ENCODE results near the gene INTS6L. TPM values are rescaled to one million over a fixed set of nuclear protein-coding genes. Genes with fewer than 3 reads are reported as not detected.

Gene INTS6L
- total RNA-seq, 2 donors from 2014 or later: 7.2 to 25.7 TPM

DNA sequence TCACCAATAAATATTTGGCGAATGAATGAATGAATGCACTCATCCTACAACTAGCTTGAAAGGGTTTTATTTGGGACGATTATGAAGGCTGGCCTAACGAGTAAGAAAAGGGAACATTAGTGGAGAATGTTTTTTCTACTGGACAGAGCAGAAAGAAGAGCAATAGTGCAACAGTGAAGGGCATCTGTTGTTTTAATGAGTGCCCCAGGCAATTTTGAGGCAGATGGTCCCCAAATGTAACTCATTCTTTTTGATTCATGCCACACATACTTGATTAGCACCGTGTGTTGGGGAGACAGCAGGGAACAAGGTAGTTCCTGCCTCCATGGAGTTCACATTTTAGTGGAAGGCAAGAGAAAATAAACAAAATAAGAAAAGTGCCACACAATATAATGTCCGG, 22.7 kb upstream of the INTS6L start:
- intact Hi-C loops (cut with DNase I): no loop called here
- Histone ChIP-seq H3K4me1 (replicated peaks) (no peaks in the 10 kb centered on the region), H3K36me3 (no peaks in the 10 kb centered on the region), H3K27ac (no peak overlapping the region), H3K4me3 (no peak overlapping the region), H3K9me3 (no peaks in the 10 kb centered on the region), H3K27me3 (replicated peaks; ENCODE audit: insufficient read depth) (no peaks in the 10 kb centered on the region)
- TF ChIP-seq POLR2A (IDR thresholded peaks at IDR 0.05) (no peak), POLR2AphosphoS5 (IDR thresholded peaks at IDR 0.05) (no peak)
- TF ChIP-seq, protein P1, sequence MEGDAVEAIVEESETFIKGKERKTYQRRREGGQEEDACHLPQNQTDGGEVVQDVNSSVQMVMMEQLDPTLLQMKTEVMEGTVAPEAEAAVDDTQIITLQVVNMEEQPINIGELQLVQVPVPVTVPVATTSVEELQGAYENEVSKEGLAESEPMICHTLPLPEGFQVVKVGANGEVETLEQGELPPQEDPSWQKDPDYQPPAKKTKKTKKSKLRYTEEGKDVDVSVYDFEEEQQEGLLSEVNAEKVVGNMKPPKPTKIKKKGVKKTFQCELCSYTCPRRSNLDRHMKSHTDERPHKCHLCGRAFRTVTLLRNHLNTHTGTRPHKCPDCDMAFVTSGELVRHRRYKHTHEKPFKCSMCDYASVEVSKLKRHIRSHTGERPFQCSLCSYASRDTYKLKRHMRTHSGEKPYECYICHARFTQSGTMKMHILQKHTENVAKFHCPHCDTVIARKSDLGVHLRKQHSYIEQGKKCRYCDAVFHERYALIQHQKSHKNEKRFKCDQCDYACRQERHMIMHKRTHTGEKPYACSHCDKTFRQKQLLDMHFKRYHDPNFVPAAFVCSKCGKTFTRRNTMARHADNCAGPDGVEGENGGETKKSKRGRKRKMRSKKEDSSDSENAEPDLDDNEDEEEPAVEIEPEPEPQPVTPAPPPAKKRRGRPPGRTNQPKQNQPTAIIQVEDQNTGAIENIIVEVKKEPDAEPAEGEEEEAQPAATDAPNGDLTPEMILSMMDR (IDR thresholded peaks at IDR 0.05): no peak
- no peak for DNase-seq (ENCODE audit: low spot score)
- WGBS: 78% methylated on average over 5 of the region's 5 CpGs

DNA sequence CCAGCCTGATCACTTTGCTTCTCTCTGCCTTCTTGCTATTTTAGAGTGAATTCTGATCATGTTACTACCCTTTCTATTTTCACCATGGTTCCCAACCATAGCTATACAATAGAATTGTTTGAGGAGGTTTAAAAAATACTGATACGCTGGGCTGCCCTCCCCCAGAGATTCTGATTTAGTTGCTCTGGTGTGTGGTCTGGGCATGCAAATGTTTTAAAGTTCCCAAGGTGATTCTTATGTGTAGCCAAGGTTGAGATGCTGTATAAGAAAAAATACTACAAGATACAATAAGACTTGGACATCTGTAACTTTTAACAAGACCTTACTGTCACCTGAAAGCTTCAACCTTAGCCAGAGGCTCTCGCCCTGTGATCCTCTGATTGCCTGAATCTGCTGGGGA, 22.2 kb upstream of the INTS6L start:
- Histone ChIP-seq H3K4me1 (replicated peaks) (no peaks in the 10 kb centered on the region), H3K36me3 (no peaks in the 10 kb centered on the region), H3K9me3 (no peaks in the 10 kb centered on the region), H3K27me3 (replicated peaks; ENCODE audit: insufficient read depth) (no peaks in the 10 kb centered on the region), H3K27ac (no peak overlapping the region), H3K4me3 (no peak overlapping the region)
- DNase-seq (ENCODE audit: low spot score): no peak
- 89% methylated on average over 2 of the region's 2 CpGs for WGBS
- TF ChIP-seq POLR2A (IDR thresholded peaks at IDR 0.05): no peak
- TF ChIP-seq, protein P1 (IDR thresholded peaks at IDR 0.05): no peak
- no peak for TF ChIP-seq POLR2AphosphoS5 (IDR thresholded peaks at IDR 0.05)
- intact Hi-C loops (cut with DNase I): no loop called here

DNA sequence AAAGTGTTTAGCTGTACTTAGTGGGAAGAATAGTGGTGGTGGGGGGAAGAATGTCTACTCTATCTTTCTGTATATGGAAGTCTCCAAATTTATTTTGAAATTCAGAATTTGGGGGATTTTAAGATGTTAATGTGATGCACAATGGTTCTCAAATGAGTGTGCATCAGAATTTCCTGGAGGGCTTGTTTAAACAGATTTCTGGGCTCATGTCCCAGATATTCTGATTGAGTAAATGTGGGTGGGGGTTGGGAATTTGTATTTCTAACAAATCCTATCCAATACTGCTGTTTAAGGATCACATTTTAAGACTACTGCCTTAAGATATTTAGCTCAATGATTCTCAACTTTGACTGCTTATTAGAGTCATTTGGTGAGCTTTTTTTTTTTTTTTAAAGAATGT, 15.1 kb upstream of the INTS6L start:
- intact Hi-C loops (cut with DNase I): no loop called here

DNA sequence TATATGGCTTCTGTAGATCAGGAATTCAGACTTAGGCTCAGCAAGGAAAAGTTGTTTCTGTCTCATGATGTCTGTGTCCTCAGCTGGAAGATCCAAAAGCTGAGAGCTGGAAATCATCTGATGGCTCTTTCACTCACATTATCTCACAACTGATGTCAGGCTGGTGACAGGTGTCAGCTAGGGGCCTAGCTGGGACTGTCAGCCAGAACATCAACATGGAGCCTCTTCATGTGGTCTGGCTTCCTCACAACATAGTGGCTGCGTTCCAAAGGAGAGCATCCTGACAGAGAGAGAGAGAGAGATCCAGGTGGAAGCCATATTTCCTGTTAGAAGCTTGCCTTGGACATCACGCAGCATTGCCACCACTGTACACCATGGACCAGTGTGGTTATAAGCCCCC, 10.6 kb upstream of the INTS6L start:
- WGBS: 76% methylated on average over 2 of the region's 2 CpGs

More for the DNA sequence above, 15.1 kb upstream of the INTS6L start:
- Histone ChIP-seq H3K4me3 (no peak overlapping the region), H3K9me3 (no peaks in the 10 kb centered on the region), H3K4me1 (replicated peaks) (no peaks in the 10 kb centered on the region), H3K27me3 (replicated peaks; ENCODE audit: insufficient read depth) (no peaks in the 10 kb centered on the region), H3K27ac (no peak overlapping the region), H3K36me3 (no peaks in the 10 kb centered on the region)
- no peak for TF ChIP-seq POLR2AphosphoS5 (IDR thresholded peaks at IDR 0.05)
- TF ChIP-seq POLR2A (IDR thresholded peaks at IDR 0.05): no peak
- TF ChIP-seq, protein P1 (IDR thresholded peaks at IDR 0.05): no peak
- no peak for DNase-seq (ENCODE audit: low spot score)

DNA sequence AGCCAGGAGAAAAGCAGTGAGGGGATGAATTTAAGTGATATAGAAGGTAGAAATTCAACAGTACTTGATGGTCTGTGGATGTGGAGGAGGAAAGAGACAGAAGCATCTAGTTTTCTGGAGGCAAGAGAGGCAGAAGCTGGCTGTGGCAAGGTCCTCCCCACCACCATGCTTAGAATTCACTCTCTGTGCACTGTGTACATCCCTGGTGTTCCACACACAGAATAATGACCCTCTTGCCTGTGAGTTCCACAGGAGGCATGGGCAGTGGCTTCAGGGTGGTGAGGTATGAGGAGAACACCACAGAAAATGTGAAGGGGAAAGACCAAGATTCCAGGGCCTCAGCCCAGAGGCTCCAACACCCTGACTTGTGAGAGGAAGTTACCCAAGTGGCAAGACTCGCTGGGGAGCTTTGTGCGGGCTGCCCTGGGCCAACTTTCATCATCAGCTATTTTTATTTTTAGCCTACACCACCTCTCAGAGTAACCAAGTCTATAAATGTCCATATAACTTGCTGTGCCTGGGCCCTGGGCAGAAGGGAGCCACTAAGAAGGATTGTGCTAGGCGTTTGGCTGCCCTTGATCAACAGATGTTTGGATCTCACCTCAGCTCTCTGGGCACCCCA, 7.8 kb upstream of the INTS6L start:
- TF ChIP-seq POLR2AphosphoS5 (IDR thresholded peaks at IDR 0.05) (no peak), POLR2A (IDR thresholded peaks at IDR 0.05) (no peak)
- TF ChIP-seq, protein P1 (IDR thresholded peaks at IDR 0.05): no peak
- 85% methylated on average over 3 of the region's 3 CpGs for WGBS

More for the DNA sequence above, 10.6 kb upstream of the INTS6L start:
- TF ChIP-seq, protein P1 (IDR thresholded peaks at IDR 0.05): no peak
- TF ChIP-seq POLR2A (IDR thresholded peaks at IDR 0.05) (no peak), POLR2AphosphoS5 (IDR thresholded peaks at IDR 0.05) (no peak)
- no peaks in the 10 kb centered on the region for H3K9me3 ChIP-seq
- no peak overlapping the region for H3K27ac ChIP-seq
- H3K4me1 ChIP-seq (replicated peaks): no peaks in the 10 kb centered on the region
- no peaks in the 10 kb centered on the region for H3K27me3 ChIP-seq (replicated peaks; ENCODE audit: insufficient read depth)
- no peak overlapping the region for H3K4me3 ChIP-seq
- intact Hi-C loops (cut with DNase I): no loop called here
- H3K36me3 ChIP-seq: no peaks in the 10 kb centered on the region
- DNase-seq (ENCODE audit: low spot score): no peak

More for the DNA sequence above, 7.8 kb upstream of the INTS6L start:
- no peak overlapping the region for H3K27ac ChIP-seq
- no peaks in the 10 kb centered on the region for H3K9me3 ChIP-seq
- no peaks in the 10 kb centered on the region for H3K4me1 ChIP-seq (replicated peaks)
- H3K36me3 ChIP-seq: no peaks in the 10 kb centered on the region
- DNase-seq (ENCODE audit: low spot score): no peak
- no peak overlapping the region for H3K4me3 ChIP-seq
- H3K27me3 ChIP-seq (replicated peaks; ENCODE audit: insufficient read depth): no peaks in the 10 kb centered on the region
- intact Hi-C loops (cut with DNase I): no loop called here
